HG02642 (cell line): ENCODE data around the gene BASP1.
A peak's percentile ranks its signal among the peaks of the same experiment; 100 is the strongest.
"Not testable (repeated sequence)": the region's sequence is repeated elsewhere in the genome, so short reads cannot be mapped to it uniquely, and the experiment has no call there.

Experiments
- ATAC-seq: cut with Tn5 transposase; IDR thresholded peaks from one replicate; pipeline ENCODE4 v1.9.1; 2021; ENCODE audit warnings: mild to moderate bottlenecking; ENCODE audit not compliant: unreplicated experiment, poor library complexity

BASP1 gene

GRCh38 chr5:17243287-17244063 lies 26.0 kb downstream of the BASP1 start:
- no peak for ATAC-seq

DNA sequence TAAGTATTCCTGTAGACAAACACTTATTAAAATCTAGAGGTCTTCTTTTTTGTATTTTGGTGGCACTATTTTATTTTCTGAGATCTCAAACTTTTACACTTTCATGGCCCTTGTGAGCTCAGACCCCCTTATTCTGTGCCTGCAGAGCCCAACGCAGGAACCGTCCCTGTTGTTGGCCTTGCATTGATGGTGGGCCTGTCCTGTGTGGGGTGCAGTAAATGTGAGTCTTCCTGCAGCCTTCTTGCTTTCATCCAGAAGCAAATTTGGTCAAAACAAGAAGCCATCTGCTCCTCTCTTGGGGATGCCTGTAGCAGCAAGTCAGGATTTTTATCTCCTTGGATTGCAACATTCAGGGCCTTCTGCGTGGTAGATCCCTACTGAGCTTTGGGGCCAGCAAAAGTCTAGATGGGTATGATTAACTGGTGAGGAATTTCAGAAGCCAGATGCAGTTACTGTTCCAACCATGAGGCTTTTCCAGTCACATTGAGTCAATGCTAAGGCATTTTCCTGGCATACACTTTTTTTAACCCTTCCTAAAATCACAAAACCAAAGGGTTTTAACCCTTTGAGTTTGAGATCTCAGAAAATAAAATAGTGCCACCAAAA lies 31.7 kb downstream of the BASP1 start:
- no peak for ATAC-seq

- ATAC-seq: not testable (repeated sequence)
Observed at GRCh38 chr5:17249841-17250240, 32.4 kb downstream of the BASP1 start.

- ATAC-seq: no peak
Observed at GRCh38 chr5:17252543-17252942, 35.1 kb downstream of the BASP1 start.

- ATAC-seq: peak; percentile 43
Observed at GRCh38 chr5:17255471-17256021, 38.1 kb downstream of the BASP1 start.

DNA sequence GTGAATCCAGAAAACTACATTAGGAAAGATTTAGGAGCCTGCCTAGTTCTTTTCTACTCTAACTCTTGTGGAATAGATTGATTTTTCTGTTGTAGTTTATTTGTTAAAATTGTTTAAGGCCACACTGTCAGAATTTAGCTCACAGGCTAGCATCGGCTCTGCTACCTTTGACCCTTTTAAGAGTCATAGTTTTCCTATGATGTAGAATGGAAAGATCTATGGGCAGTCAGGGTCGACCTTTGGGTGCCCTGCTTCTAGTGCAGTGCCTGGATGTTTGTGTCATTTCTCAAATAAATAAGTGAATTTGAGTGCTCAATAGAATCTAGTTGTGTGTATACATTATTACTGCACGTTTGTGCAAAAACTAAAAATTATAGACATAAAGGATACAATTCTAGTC lies 38.7 kb downstream of the BASP1 start:
- ATAC-seq: no peak

GRCh38 chr5:17256839-17257238 lies 39.4 kb downstream of the BASP1 start:
- no peak for ATAC-seq

- peak; percentile 89 for ATAC-seq
Observed at GRCh38 chr5:17257705-17258273, 40.4 kb downstream of the BASP1 start.

DNA sequence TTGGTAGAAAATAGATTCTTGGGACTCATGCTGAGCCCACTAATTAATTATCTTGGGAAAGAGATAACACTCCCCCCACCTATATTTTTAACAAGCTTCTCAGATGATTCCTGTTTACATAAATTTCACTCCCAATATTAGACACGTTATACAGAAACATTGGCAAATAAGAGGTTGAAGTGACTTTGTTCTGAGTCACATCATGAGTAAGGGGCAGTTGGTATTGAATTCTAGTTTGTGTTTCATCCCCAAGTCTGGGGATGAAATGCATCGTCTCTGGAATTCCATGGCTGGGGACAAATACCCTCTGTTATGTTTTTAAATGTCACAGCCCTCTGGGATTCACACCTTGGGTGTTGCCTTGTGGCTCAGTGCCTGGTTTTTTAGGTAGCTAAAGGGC lies 41.0 kb downstream of the BASP1 start:
- ATAC-seq: no peak

- not testable (repeated sequence) for ATAC-seq
Observed at GRCh38 chr5:17259012-17259411, 41.6 kb downstream of the BASP1 start.

- ATAC-seq: no peak
Observed at GRCh38 chr5:17259630-17260257, 42.3 kb downstream of the BASP1 start.

DNA sequence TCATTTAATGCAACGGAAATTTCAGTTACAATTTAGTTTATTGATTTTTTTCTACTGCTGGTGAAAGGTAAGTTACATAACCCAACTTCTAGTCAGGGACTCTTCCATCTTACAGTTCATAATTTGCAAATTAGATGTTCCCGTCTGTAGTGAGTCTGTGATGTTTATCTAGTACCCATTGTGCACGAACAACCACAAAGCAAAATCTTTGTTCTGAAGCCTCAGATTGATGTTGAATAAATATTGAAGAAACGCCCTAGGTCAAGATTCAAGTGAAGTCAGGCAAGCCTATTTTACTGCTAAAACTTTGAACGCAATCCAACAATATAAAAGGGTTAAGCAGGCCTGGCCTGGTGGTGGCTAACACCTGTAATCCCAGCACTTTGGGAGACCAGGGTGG lies 43.1 kb downstream of the BASP1 start:
- no peak for ATAC-seq

DNA sequence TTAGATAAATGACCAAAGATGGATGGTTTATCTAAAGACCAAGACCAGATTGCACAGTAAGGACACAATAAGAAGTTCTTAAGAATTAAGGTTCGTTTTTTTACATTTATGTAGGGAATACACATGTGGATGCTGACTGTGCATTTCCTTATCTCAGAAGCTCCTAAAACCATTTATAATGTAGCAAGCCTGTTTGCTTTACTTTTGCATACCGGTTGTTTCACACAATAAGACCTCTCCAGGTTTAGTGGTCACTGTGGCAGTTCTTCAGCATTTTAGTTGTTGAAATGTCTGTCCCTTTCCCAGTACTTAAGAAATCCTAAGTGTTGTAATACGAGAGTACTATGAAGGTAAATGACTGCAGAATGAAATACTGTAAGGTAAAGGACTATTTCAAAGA lies 43.6 kb downstream of the BASP1 start:
- no peak for ATAC-seq

GRCh38 chr5:17265041-17265440 lies 47.6 kb downstream of the BASP1 start:
- ATAC-seq: no peak

DNA sequence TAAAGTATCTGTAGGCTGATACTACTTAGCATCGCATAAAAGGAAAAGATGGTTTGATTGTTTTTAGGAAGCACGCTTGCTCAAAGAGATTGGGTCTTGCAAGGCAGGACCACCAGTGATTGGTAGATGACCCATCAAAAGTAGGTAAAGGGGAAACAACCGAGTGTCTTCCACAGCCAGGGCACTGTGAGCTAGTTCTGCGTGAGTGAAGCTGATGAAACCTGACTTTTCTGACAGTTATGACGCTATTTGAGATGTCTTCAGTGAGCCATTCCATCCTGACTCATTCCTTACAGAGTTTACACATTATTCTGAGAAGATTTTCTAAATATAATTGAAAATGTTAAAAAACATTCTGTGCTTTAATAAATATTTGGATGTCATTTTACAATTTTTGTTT lies 49.7 kb downstream of the BASP1 start:
- ATAC-seq: peak; percentile 43

DNA sequence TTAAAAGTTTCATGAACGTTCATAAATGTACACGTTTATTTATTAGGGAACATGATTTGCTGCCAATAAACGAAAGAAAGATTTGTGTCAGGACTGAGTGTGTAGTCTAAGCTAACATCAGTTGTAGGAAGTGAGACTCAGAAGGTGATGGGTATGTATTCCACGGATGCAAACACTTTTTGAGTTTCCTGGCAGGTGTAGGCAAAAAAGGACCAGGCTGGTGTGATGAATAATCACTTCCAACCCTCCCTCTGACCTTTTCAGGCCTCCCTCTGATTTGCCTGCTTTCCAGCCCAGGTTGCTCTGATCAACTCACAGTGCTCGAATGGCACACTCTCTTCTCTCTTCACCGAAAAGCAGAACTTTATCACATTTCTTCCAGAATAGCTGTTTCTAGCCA lies 51.8 kb downstream of the BASP1 start:
- peak; percentile 88 for ATAC-seq

GRCh38 chr5:17272111-17272510 lies 54.7 kb downstream of the BASP1 start:
- no peak for ATAC-seq

DNA sequence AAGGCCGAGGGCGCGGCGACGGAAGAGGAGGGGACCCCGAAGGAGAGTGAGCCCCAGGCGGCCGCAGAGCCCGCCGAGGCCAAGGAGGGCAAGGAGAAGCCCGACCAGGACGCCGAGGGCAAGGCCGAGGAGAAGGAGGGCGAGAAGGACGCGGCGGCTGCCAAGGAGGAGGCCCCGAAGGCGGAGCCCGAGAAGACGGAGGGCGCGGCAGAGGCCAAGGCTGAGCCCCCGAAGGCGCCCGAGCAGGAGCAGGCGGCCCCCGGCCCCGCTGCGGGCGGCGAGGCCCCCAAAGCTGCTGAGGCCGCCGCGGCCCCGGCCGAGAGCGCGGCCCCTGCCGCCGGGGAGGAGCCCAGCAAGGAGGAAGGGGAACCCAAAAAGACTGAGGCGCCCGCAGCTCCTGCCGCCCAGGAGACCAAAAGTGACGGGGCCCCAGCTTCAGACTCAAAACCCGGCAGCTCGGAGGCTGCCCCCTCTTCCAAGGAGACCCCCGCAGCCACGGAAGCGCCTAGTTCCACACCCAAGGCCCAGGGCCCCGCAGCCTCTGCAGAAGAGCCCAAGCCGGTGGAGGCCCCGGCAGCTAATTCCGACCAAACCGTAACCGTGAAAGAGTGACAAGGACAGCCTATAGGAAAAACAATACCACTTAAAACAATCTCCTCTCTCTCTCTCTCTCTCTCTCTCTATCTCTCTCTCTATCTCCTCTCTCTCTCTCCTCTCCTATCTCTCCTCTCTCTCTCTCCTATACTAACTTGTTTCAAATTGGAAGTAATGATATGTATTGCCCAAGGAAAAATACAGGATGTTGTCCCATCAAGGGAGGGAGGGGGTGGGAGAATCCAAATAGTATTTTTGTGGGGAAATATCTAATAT lies 58.1 kb downstream of the BASP1 start:
- ATAC-seq: no peak

DNA sequence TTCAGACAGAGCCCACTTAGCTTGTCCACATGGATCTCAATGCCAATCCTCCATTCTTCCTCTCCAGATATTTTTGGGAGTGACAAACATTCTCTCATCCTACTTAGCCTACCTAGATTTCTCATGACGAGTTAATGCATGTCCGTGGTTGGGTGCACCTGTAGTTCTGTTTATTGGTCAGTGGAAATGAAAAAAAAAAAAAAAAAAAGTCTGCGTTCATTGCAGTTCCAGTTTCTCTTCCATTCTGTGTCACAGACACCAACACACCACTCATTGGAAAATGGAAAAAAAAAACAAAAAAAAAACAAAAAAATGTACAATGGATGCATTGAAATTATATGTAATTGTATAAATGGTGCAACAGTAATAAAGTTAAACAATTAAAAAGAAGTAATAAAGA lies 59.0 kb downstream of the BASP1 start:
- peak; percentile 66 for ATAC-seq

GRCh38 chr5:17277907-17278306 lies 60.5 kb downstream of the BASP1 start:
- ATAC-seq: peak; percentile 46
